Adrenal gland (tissue), 12 donors: ENCODE data around the gene ADM5. TPM values are rescaled to one million over a fixed set of nuclear protein-coding genes. Genes with fewer than 3 reads are reported as not detected.

ENCODE experiments used
- DNase-seq, 7 donors: peaks; one replicate each; pipeline ENCODE4 v3.0.0-alpha.2; 2019 to 2020
- H3K27ac ChIP-seq, 5 donors: fragments of 200-600 bp; sonication (generic) in 4 of 5; 1 replicate in 3 of 5; 2 replicates in 2 of 5; pipeline versions ENCODE4 v1.5.1 to v1.8.0; 2016 to 2020; ENCODE audit warnings: mild to moderate bottlenecking in 1 of 5
- H3K27me3 ChIP-seq: fragments of 200-600 bp; 2 replicates; pipeline ENCODE4 v1.8.0; 2021
- H3K36me3 ChIP-seq, 2 donors: fragments of 200-600 bp; replicated peaks in 1 of 2; 1 replicate in 1 of 2; 2 replicates in 1 of 2; pipeline versions ENCODE4 v1.5.1 to v1.8.0; 2018 to 2022
- H3K4me1 ChIP-seq, 2 donors: fragments of 200-600 bp; replicated peaks in 1 of 2; 1 replicate in 1 of 2; 2 replicates in 1 of 2; pipeline versions ENCODE4 v1.5.1 to v1.8.0; 2018 to 2021
- H3K4me3 ChIP-seq, 4 donors: fragments of 200-600 bp; sonication (generic) in 3 of 4; one replicate each; pipeline ENCODE4 v1.5.1; 2016 to 2018
- H3K9me3 ChIP-seq, 3 donors: fragments of 200-600 bp; sonication (generic) in 1 of 3; replicated peaks in 1 of 3; 1 replicate in 2 of 3; 2 replicates in 1 of 3; pipeline versions ENCODE4 v1.5.1 to v1.8.0; 2016 to 2021
- POLR2A ChIP-seq, 2 donors: fragments of 450-650 bp; IDR thresholded peaks; one replicate each; pipeline ENCODE4 v1.6.1; 2017; ENCODE audit warnings: antibody characterized with exemption in 2 of 2, mild to moderate bottlenecking in 2 of 2, moderate library complexity in 1 of 2
- WGBS, 4 donors: extraction: QIAGEN DNeasy Blood & Tissue Kit in 2 of 4; methylation state at CpG; one replicate each; pipeline versions ENCODE4 v1.1.5 to v1.1.7; 2013 to 2017; 5-methylcytosine and 5-hydroxymethylcytosine counted together
- intact Hi-C, 2 donors: fragments of 100-400 bp; cut with DNase I; formaldehyde crosslinking; loops; one replicate each; pipeline versions ENCODE4 v1.14.1 to v1.15.0; 2022 to 2023
- polyA plus RNA-seq, 3 donors: library from polyadenylated mRNA; stranded (reverse); fragments of 200-250 nt in 2 of 3; fragments of 350-450 nt in 1 of 3; fragmentation: Illumina TruSeq in 1 of 3; extraction: RNeasy Lipid Tissue Mini Kit (QIAGEN cat#74804) in 1 of 3; gene quantifications; one replicate each; pipeline ENCODE4 v1.2.3, GENCODE V29; 2013 to 2014
- total RNA-seq, 9 donors: library from RNA; depleted of rRNA in 4 of 9; stranded (reverse); fragments of >200 nt in 4 of 9; fragments of 120-200 nt in 1 of 9; fragmentation: NEBNext Ultra II Directional in 1 of 9; extraction: Animal tissue kit (Norgen Biotek cat#: 25700) in 1 of 9; gene quantifications; one replicate each; pipeline versions ENCODE4 v1.1.0 to v1.2.4, GENCODE V29; 2013 to 2023
- TF ChIP-seq, protein P1 (sequence below), 6 experiments: fragments of 450-650 bp in 4 of 6; fragments of 200-600 bp in 2 of 6; sonication (generic) in 1 of 6; IDR thresholded peaks; 1 replicate in 5 of 6; 2 replicates in 1 of 6; pipeline versions ENCODE4 v1.5.1 to v1.8.0; 2016 to 2021; ENCODE audit warnings: antibody characterized with exemption in 6 of 6, mild to moderate bottlenecking in 2 of 6, moderate library complexity in 1 of 6
- donor health status: healthy with polysubstance abuse.
- donor health status: Bipolar disorder and iron deficiency.
- donor health status: DM: yes; HTN: yes; CAD: no.
- donor health status: DM: no; HTN: no; CAD: no.
- donor health status: DM: no; HTN: no; CAD: no.
- donor health status: DM: yes; HTN: yes; CAD: no.

The ADM5 gene
- total and polyA plus RNA-seq, 12 donors, result 0.18 to 2.0 (median 0.61) TPM; not detected in 1

DNA sequence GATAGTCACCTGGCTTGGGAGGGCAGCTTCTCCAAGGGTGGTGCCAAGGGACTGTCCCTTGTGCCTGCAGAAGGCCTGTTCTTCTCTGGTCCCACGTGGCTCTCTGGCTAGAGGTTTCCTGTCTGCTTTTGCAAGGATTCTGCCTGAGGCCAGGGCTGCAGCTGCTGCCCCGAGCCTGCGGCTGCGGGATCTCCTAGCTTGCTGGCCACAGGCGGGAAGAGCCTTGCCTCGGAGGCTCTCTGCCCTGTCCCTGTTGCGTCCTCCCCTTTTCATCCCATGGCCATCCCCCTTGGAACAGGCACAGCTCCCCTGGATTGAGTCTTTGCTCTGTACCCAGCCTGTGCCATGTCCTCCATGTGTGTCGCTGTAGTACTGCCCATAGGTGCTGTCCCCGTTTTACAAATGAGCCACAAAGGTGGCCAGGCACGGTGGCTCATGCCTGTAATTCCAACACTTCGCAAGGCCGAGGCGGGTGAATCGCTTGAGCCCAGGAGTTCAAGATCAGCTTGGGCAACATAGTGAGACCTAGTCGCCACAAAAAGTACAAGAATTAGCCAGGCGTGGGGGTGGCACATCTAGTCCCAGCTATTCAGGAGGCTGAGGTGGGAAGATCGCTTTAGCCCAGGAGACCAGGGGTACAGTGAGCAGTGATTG lies 32.8 kb upstream of the ADM5 start:
- Histone ChIP-seq H3K36me3 (peaks cover 0 to 87% of the 10 kb centered on the region in 2 donors), H3K9me3 (no peaks in the 10 kb centered on the region), H3K27me3 (no peaks in the 10 kb centered on the region), H3K27ac (no peak overlapping the region), H3K4me1 (no peaks in the 10 kb centered on the region), H3K4me3 (no peak overlapping the region)
- TF ChIP-seq POLR2A (IDR thresholded peaks at IDR 0.05), result no peak
- TF ChIP-seq, protein P1, sequence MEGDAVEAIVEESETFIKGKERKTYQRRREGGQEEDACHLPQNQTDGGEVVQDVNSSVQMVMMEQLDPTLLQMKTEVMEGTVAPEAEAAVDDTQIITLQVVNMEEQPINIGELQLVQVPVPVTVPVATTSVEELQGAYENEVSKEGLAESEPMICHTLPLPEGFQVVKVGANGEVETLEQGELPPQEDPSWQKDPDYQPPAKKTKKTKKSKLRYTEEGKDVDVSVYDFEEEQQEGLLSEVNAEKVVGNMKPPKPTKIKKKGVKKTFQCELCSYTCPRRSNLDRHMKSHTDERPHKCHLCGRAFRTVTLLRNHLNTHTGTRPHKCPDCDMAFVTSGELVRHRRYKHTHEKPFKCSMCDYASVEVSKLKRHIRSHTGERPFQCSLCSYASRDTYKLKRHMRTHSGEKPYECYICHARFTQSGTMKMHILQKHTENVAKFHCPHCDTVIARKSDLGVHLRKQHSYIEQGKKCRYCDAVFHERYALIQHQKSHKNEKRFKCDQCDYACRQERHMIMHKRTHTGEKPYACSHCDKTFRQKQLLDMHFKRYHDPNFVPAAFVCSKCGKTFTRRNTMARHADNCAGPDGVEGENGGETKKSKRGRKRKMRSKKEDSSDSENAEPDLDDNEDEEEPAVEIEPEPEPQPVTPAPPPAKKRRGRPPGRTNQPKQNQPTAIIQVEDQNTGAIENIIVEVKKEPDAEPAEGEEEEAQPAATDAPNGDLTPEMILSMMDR (IDR thresholded peaks at IDR 0.05), result no peak
- no peak for DNase-seq
- 90 to 92% (median 91%) methylated on average over 11 to 17 of the region's 17 CpGs for WGBS, 4 donors
- intact Hi-C loops, result no loop called here

DNA sequence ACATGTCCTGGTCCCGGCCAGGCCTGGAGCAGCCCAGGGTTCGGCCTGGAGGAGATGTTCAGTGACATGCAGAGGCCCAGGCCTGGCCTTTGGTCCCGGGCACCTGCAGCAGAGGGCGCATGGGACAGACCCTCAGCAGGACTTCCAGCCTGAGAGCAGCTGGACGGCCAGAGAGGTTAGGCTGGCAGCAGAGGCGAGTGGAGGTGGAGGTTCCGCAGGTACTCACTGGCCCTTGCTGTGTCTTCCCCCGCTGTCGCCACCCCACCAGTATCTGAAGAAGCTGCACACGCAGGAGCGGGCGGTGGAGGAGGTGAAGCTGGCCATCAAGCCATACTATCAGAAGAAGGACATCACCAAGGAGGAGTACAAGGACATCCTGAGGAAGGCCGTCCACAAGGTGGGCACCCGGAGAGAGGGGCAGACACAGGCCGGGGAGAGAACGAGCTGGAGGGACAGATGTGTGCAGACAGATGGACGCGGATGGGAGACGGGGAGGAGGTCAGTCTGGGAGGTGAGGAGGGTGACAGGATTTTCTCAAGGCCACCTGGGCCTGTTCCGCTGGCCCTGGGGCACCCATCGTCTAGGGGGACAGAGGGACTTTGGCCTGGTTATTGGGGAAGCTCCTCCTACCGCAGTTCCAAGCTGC lies 31.8 kb upstream of the ADM5 start:
- DNase-seq, result peak in 1 of 7 donors; percentile 8
- TF ChIP-seq, protein P1 (IDR thresholded peaks at IDR 0.05), result no peak
- no peak for TF ChIP-seq POLR2A (IDR thresholded peaks at IDR 0.05)
- Histone ChIP-seq H3K4me3 (no peak overlapping the region), H3K36me3 (peaks cover 0 to 92% of the 10 kb centered on the region in 2 donors), H3K9me3 (no peaks in the 10 kb centered on the region), H3K27ac (no peak overlapping the region), H3K4me1 (no peaks in the 10 kb centered on the region), H3K27me3 (no peaks in the 10 kb centered on the region)
- 72 to 89% (median 77%) methylated on average over 15 to 22 of the region's 22 CpGs for WGBS, 4 donors
- intact Hi-C loops, result no loop called here

DNA sequence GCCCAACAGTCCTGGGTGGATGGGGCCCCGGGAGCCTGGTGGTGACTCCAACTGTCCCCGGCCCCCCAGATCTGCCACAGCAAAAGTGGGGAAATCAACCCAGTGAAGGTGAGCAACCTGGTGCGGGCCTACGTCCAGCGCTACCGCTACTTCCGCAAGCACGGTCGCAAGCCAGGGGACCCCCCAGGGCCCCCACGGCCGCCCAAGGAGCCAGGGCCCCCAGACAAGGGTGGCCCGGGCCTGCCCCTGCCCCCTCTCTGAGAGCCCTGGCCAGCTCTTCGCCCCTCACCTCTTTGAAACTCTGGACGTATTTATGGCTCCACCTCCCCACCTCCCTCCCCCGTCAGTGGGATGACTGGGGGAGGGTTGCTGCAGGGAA lies 31.3 kb upstream of the ADM5 start:
- Histone ChIP-seq H3K36me3 (peaks cover 0 to 91% of the 10 kb centered on the region in 2 donors), H3K4me1 (no peaks in the 10 kb centered on the region), H3K9me3 (no peaks in the 10 kb centered on the region), H3K4me3 (no peak overlapping the region), H3K27me3 (no peaks in the 10 kb centered on the region), H3K27ac (no peak overlapping the region)
- DNase-seq, result no peak
- no peak for TF ChIP-seq POLR2A (IDR thresholded peaks at IDR 0.05)
- TF ChIP-seq, protein P1 (IDR thresholded peaks at IDR 0.05), result no peak
- intact Hi-C loops, result no loop called here
- 40 to 89% (median 84%) methylated on average over 1 to 15 of the region's 15 CpGs for WGBS, 4 donors

DNA sequence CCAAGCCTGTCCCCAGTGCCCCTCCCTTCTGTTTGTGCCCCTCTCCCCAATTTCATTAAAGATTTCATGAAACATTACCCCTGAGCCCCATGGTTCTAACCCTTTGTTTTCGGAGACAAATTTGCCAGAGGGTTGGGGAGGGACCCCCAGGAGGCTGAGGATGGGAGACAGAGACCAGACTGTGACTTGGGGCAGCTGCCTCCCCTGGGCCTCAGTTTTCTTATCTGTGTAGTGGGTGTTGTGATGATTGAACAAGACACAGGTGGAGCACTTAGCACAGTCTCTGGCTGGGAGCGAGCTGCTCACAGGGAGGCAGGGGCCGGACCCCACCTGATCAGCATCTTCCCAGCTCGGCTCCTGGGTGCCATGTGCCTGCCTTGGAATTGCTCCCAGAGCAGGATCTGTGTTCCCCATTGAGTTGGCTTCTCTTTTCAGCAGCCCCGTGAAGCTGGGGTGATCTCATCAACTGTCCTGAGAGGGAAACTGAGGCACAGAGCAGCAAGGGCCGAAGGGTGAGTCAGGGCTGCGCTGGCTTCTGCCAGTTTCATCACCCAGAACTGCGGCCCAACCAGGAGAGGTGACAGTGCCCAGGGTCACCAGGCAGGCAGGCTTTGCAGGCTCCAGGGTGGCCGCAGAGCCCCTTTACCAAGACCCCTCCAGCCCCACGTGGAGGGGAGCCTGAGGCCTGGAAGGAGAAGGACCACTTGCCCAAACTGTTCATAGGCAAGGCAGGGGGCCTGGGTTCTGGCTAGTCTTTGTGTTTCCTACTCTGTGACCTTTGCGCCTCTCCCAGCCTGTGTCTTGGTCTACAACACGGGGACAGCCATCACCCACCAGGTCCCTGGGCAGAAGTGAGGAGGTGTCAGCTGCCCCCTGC lies 30.6 kb upstream of the ADM5 start:
- intact Hi-C loops, result no loop called here
- H3K4me1 ChIP-seq, result peaks cover 2% of the 10 kb centered on the region in 2 donors
- H3K9me3 ChIP-seq, result no peaks in the 10 kb centered on the region
- WGBS, 4 donors, result 87 to 93% (median 88%) methylated on average over 3 to 12 of the region's 12 CpGs
- TF ChIP-seq POLR2A (IDR thresholded peaks at IDR 0.05), result no peak
- TF ChIP-seq, protein P1 (IDR thresholded peaks at IDR 0.05), result no peak
- peaks cover 0 to 84% of the 10 kb centered on the region in 2 donors for H3K36me3 ChIP-seq
- H3K27me3 ChIP-seq, result no peaks in the 10 kb centered on the region
- DNase-seq, result no peak
- H3K27ac ChIP-seq, result no peak overlapping the region
- H3K4me3 ChIP-seq, result no peak overlapping the region
